ENCODE results near the gene ZNF25.
"Not testable (repeated sequence)": the region's sequence is repeated elsewhere in the genome, so short reads cannot be mapped to it uniquely, and the experiment has no call there.

ZNF25 gene

GRCh38 chr10:37948210-37948609 lies 28.2 kb downstream of the ZNF25 start:
- no peak overlapping the region for H3K4me3 ChIP-seq (ENCODE audit: control insufficient read depth, low read depth, low read length)
- no peak for DNase-seq (ENCODE audit: low read depth)
- TF ChIP-seq CTCF (IDR thresholded peaks at IDR 0.05; ENCODE audit: control insufficient read depth, insufficient read depth, low read depth, low read length, missing control alignments): no peak

GRCh38 chr10:37947526-37947925 lies 28.9 kb downstream of the ZNF25 start:
- H3K4me3 ChIP-seq (ENCODE audit: control insufficient read depth, low read depth, low read length): no peak overlapping the region
- DNase-seq (ENCODE audit: low read depth): no peak
- TF ChIP-seq CTCF (IDR thresholded peaks at IDR 0.05; ENCODE audit: control insufficient read depth, insufficient read depth, low read depth, low read length, missing control alignments): no peak

- no peak for DNase-seq (ENCODE audit: low read depth)
- TF ChIP-seq CTCF (IDR thresholded peaks at IDR 0.05; ENCODE audit: control insufficient read depth, insufficient read depth, low read depth, low read length, missing control alignments): no peak
Measured at GRCh38 chr10:37937864-37938263, 38.6 kb downstream of the ZNF25 start.

GRCh38 chr10:37934791-37935190 lies 41.7 kb downstream of the ZNF25 start:
- TF ChIP-seq CTCF (IDR thresholded peaks at IDR 0.05; ENCODE audit: control insufficient read depth, insufficient read depth, low read depth, low read length, missing control alignments): no peak
- no peak overlapping the region for H3K4me3 ChIP-seq (ENCODE audit: control insufficient read depth, low read depth, low read length)
- DNase-seq (ENCODE audit: low read depth): no peak

More at GRCh38 chr10:37937864-37938263, 38.6 kb downstream of the ZNF25 start:
- H3K4me3 ChIP-seq (ENCODE audit: control insufficient read depth, low read depth, low read length): no peak overlapping the region

GRCh38 chr10:37930423-37930822 lies 46.0 kb downstream of the ZNF25 start:
- no peak for TF ChIP-seq CTCF (IDR thresholded peaks at IDR 0.05; ENCODE audit: control insufficient read depth, insufficient read depth, low read depth, low read length, missing control alignments)
- DNase-seq (ENCODE audit: low read depth): no peak
- no peak overlapping the region for H3K4me3 ChIP-seq (ENCODE audit: control insufficient read depth, low read depth, low read length)

GRCh38 chr10:37908165-37908564 lies 68.3 kb downstream of the ZNF25 start:
- H3K4me3 ChIP-seq (ENCODE audit: control insufficient read depth, low read depth, low read length); DNase-seq (ENCODE audit: low read depth): not testable (repeated sequence)

GRCh38 chr10:37906382-37906781 lies 70.1 kb downstream of the ZNF25 start:
- no peak for TF ChIP-seq CTCF (IDR thresholded peaks at IDR 0.05; ENCODE audit: control insufficient read depth, insufficient read depth, low read depth, low read length, missing control alignments)
- no peak overlapping the region for H3K4me3 ChIP-seq (ENCODE audit: control insufficient read depth, low read depth, low read length)
- DNase-seq (ENCODE audit: low read depth): no peak

All from AG09309 (cell line).